ENCODE results near the gene GLYAT. TPM values are rescaled to one million over a fixed set of nuclear protein-coding genes. Genes with fewer than 3 reads are reported as not detected.
"Not testable (repeated sequence)": the region's sequence is repeated elsewhere in the genome, so short reads cannot be mapped to it uniquely, and the experiment has no call there.

Gene GLYAT
- total and polyA plus RNA-seq, 2 donors, result 0.18 TPM; not detected in 1

DNA sequence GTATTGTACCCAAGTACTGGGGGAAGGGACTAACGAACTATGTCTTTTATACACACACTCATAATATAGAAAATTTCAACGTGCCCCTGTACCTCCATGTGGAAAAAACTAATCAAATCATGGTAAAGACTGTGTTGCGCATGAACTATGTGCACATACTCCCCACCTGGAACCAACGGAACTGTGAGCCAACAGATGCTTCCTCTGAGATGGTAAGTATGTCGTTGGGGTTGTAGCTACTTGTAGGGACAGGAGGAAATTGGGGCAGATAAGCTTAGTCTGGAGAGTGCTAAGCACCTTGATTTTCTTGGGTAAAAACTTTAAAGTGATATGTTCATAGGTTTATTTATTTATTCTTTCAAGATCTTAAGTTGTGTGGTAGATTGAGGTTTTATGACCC, 40.1 kb downstream of the GLYAT start:
- 22% methylated on average over 5 of the region's 5 CpGs for WGBS
- no peaks in the 10 kb centered on the region for H3K4me1 ChIP-seq (ENCODE audit: control insufficient read depth in 2 of 2, insufficient read depth in 2 of 2, low read length in 2 of 2)

DNA sequence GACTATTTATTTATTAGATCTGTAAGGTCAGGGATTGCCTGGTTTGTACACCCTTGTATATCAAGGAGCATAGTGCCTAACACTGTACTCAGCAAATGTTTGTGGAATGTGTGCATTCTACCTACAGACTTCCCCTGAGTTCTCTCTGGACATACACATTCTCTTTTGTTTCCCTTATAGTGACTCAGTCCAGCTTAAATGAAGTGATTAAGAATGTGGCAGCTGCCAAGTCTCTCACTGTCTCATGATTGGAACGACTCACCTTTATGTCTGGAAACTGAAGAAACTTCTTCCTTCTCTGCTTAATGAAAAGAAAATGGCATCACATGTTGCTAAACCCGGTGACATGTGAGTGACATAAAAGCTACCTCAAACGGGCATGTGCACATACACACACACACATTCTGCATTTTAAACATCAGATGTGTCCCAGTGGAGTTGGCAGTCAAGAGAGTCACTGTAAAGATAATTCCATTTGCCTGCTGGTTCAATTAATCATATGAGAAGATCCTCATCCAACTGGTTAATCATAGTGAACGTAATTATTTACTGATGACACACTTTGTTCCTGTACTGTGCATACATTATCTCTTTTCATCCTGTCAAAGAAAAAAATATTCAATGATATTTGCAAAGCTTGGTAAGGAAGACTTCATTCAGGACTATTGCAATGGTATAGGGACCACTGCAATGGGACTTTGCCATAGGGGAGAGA, 42.8 kb downstream of the GLYAT start:
- no peak overlapping the region for H3K4me3 ChIP-seq (ENCODE audit: low read length in 2 of 2)
- no peak overlapping the region for H3K27ac ChIP-seq (ENCODE audit: low read depth in 1 of 2, low read length in 1 of 2)
- H3K9me3 ChIP-seq (ENCODE audit: control insufficient read depth in 2 of 2, insufficient read depth in 1 of 2, low read length in 1 of 2), result no peaks in the 10 kb centered on the region
- no peaks in the 10 kb centered on the region for H3K4me1 ChIP-seq (ENCODE audit: control insufficient read depth in 2 of 2, insufficient read depth in 2 of 2, low read length in 2 of 2)
- H3K27me3 ChIP-seq (ENCODE audit: control insufficient read depth in 2 of 2, insufficient read depth in 1 of 2, low read length in 1 of 2), result no peaks in the 10 kb centered on the region
- 89% methylated on average over 4 of the region's 4 CpGs for WGBS
- H3K36me3 ChIP-seq (ENCODE audit: control insufficient read depth in 2 of 2, insufficient read depth in 2 of 2, low read length in 1 of 2), result no peaks in the 10 kb centered on the region
- DNase-seq (ENCODE audit: low read depth in 6 of 9, low spot score in 9 of 9), result no peak

More for the DNA sequence above, 40.1 kb downstream of the GLYAT start:
- Histone ChIP-seq H3K4me3 (ENCODE audit: low read length in 2 of 2) (no peak overlapping the region), H3K9me3 (ENCODE audit: control insufficient read depth in 2 of 2, insufficient read depth in 1 of 2, low read length in 1 of 2) (no peaks in the 10 kb centered on the region), H3K36me3 (ENCODE audit: control insufficient read depth in 2 of 2, insufficient read depth in 2 of 2, low read length in 1 of 2) (no peaks in the 10 kb centered on the region), H3K27ac (ENCODE audit: low read depth in 1 of 2, low read length in 1 of 2) (no peak overlapping the region), H3K27me3 (ENCODE audit: control insufficient read depth in 2 of 2, insufficient read depth in 1 of 2, low read length in 1 of 2) (no peaks in the 10 kb centered on the region)
- no peak for DNase-seq (ENCODE audit: low read depth in 6 of 9, low spot score in 9 of 9)

DNA sequence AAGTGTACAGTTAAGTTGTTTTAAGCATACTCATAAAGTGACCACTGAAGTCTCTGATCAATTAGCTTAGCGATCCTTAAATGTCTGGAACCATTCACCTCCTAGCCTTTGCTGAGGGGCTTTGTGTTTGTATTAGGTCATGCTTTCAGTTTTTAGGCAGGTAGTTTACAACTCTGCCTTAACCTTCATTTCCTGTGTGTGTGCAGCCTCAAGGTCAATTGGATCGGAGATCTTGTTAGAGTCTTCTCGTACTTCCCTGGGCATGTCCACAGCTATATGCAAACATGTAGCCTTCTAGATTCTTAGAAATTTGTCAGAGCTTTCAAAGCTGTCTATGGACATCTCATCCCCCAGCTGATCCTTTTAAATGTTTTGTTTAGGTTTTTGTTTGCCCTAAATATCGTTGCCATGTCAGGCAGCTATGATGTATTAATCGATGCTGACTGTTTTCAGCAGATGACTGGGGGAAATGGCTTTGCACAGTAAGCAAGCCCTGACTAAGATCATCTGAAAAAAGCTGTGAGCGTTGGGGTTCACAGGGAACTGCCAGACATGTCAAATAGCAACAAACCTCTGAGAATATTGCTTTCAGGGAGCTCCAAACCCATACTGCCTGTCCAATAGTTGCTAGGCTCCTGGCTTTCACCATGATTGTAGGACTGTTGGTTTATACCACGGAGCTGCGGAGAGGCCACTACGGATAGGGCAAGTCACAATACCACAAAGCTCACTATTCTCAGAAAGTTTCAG, 45.6 kb downstream of the GLYAT start:
- Histone ChIP-seq H3K4me1 (ENCODE audit: control insufficient read depth in 2 of 2, insufficient read depth in 2 of 2, low read length in 2 of 2) (no peaks in the 10 kb centered on the region), H3K9me3 (ENCODE audit: control insufficient read depth in 2 of 2, insufficient read depth in 1 of 2, low read length in 1 of 2) (no peaks in the 10 kb centered on the region), H3K27ac (ENCODE audit: low read depth in 1 of 2, low read length in 1 of 2) (no peak overlapping the region), H3K36me3 (ENCODE audit: control insufficient read depth in 2 of 2, insufficient read depth in 2 of 2, low read length in 1 of 2) (no peaks in the 10 kb centered on the region), H3K27me3 (ENCODE audit: control insufficient read depth in 2 of 2, insufficient read depth in 1 of 2, low read length in 1 of 2) (no peaks in the 10 kb centered on the region), H3K4me3 (ENCODE audit: low read length in 2 of 2) (no peak overlapping the region)
- DNase-seq (ENCODE audit: low read depth in 6 of 9, low spot score in 9 of 9), result no peak
- 60% methylated on average over 9 of the region's 9 CpGs for WGBS

DNA sequence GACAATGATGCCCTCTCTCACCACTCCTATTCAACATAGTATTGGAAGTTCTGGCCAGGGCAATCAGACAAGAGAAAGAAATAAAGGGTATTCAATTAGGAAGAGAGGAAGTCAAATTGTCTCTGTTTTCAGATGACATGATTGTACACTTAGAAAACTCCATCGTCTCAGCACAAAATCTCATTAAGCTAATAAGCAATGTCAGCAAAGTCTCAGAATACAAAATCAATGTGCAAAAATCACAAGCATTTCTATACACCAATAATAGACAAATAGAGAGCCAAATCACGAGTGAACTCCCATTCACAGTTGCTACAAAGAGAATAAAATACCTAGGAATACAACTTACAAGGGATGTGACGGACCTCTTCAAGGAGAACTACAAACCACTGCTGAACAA, 49.1 kb downstream of the GLYAT start:
- 92% methylated on average over 3 of the region's 3 CpGs for WGBS
- H3K9me3 ChIP-seq (ENCODE audit: control insufficient read depth in 2 of 2, insufficient read depth in 1 of 2, low read length in 1 of 2); H3K27ac ChIP-seq (ENCODE audit: low read depth in 1 of 2, low read length in 1 of 2); H3K36me3 ChIP-seq (ENCODE audit: control insufficient read depth in 2 of 2, insufficient read depth in 2 of 2, low read length in 1 of 2); H3K4me3 ChIP-seq (ENCODE audit: low read length in 2 of 2); H3K4me1 ChIP-seq (ENCODE audit: control insufficient read depth in 2 of 2, insufficient read depth in 2 of 2, low read length in 2 of 2); DNase-seq (ENCODE audit: low read depth in 6 of 9, low spot score in 9 of 9); H3K27me3 ChIP-seq (ENCODE audit: control insufficient read depth in 2 of 2, insufficient read depth in 1 of 2, low read length in 1 of 2): not testable (repeated sequence)

DNA sequence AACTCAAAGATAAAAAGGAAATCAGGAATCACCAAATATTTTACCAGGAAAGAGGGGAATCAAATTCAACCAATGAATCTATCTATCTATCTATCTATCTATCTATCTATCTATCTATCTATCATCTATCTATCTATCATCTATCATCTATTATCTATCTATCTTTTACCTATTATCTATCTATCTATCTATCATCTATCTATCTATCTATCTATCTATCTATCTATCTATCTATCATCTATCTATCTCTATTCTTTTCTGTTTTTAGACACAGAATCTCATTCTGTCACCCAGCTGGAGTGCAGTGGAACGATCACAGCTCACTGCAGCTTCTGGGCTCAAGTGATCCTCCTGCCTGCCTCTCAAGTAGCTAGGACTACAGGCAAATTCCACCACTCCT, 54.2 kb downstream of the GLYAT start:
- not testable (repeated sequence) for H3K36me3 ChIP-seq (ENCODE audit: control insufficient read depth in 2 of 2, insufficient read depth in 2 of 2, low read length in 1 of 2); DNase-seq (ENCODE audit: low read depth in 6 of 9, low spot score in 9 of 9); H3K27ac ChIP-seq (ENCODE audit: low read depth in 1 of 2, low read length in 1 of 2); H3K4me3 ChIP-seq (ENCODE audit: low read length in 2 of 2); H3K9me3 ChIP-seq (ENCODE audit: control insufficient read depth in 2 of 2, insufficient read depth in 1 of 2, low read length in 1 of 2); H3K27me3 ChIP-seq (ENCODE audit: control insufficient read depth in 2 of 2, insufficient read depth in 1 of 2, low read length in 1 of 2); H3K4me1 ChIP-seq (ENCODE audit: control insufficient read depth in 2 of 2, insufficient read depth in 2 of 2, low read length in 2 of 2)
- 94% methylated on average over 1 of the region's 1 CpG for WGBS

DNA sequence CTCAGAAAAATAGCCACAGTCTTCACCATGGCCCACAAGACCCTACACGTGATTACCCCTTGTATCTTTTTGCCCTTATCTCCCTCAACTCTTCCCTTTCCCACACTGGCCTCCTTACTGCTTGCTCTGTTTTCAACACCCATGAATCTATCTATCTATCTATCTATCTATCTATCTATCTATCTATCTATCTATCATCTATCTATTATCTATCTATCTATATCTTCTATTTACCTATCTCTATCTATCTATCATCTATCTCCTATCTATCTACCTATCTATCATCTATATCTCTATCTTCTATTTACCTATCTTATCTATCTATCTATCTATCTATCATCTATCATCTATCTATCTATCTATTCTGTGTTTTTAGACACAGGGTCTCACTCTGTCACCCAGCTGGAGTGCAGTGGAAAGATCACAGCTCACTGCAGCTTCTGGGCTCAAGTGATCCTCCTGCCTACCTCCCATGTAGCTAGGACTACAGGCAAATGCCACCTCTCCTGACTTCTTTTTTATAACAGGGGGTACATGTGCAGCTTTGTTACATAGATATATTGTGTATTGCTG, 55.1 kb downstream of the GLYAT start:
- Histone ChIP-seq H3K27ac (ENCODE audit: low read depth in 1 of 2, low read length in 1 of 2) (no peak overlapping the region), H3K36me3 (ENCODE audit: control insufficient read depth in 2 of 2, insufficient read depth in 2 of 2, low read length in 1 of 2) (no peaks in the 10 kb centered on the region)

DNA sequence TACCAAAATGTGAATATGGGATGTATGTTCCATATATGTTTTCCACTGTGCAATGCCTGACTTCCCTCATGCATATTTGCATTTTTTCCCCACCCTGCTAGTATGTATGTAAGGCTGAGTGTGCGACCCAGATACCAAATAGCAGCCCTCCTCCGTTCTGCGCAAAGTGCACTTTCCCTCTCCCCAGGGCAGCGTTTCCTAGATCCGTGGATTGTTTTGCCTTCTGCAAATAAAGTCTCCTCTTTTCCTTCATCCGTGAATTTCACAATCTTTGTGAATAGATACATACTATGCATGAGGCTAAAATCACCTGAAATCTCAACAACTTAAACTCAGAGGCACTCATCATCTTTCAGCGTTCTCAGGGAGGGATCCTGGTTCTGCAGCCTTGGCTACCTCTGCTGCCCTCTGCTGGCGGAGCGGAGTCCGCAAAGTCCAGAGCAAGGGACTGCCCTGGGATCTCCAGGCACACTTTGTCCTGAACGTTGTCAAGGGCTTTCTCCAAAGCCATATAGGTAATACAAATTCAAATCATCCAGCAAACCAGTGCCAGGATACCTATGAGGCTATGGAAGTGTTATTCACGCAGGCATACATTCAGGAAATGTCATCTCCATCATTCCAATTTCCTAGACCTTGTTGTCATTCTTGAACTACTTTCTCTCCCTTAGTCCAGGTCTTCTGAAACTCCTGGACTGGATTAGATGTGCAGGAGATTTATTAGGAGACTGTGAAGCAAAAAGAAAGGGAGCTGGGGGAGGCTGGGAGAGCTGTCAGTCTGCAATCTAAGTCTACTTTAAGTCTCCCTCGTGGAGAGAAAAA, 56.2 kb downstream of the GLYAT start:
- Histone ChIP-seq H3K27me3 (ENCODE audit: control insufficient read depth in 2 of 2, insufficient read depth in 1 of 2, low read length in 1 of 2) (peaks cover 0 to 5% of the 10 kb centered on the region in 2 donors), H3K9me3 (ENCODE audit: control insufficient read depth in 2 of 2, insufficient read depth in 1 of 2, low read length in 1 of 2) (no peaks in the 10 kb centered on the region), H3K4me3 (ENCODE audit: low read length in 2 of 2) (no peak overlapping the region), H3K4me1 (ENCODE audit: control insufficient read depth in 2 of 2, insufficient read depth in 2 of 2, low read length in 2 of 2) (no peaks in the 10 kb centered on the region), H3K36me3 (ENCODE audit: control insufficient read depth in 2 of 2, insufficient read depth in 2 of 2, low read length in 1 of 2) (no peaks in the 10 kb centered on the region), H3K27ac (ENCODE audit: low read depth in 1 of 2, low read length in 1 of 2) (no peak overlapping the region)
- DNase-seq (ENCODE audit: low read depth in 6 of 9, low spot score in 9 of 9), result peak; percentile 19 to 72 (median 39)
- 49% methylated on average over 13 of the region's 13 CpGs for WGBS

More for the DNA sequence above, 55.1 kb downstream of the GLYAT start:
- WGBS, result 89% methylated on average over 1 of the region's 1 CpG
- no peaks in the 10 kb centered on the region for H3K9me3 ChIP-seq (ENCODE audit: control insufficient read depth in 2 of 2, insufficient read depth in 1 of 2, low read length in 1 of 2)
- peaks cover 0 to 5% of the 10 kb centered on the region in 2 donors for H3K27me3 ChIP-seq (ENCODE audit: control insufficient read depth in 2 of 2, insufficient read depth in 1 of 2, low read length in 1 of 2)
- H3K4me1 ChIP-seq (ENCODE audit: control insufficient read depth in 2 of 2, insufficient read depth in 2 of 2, low read length in 2 of 2), result no peaks in the 10 kb centered on the region
- H3K4me3 ChIP-seq (ENCODE audit: low read length in 2 of 2), result no peak overlapping the region
- no peak for DNase-seq (ENCODE audit: low read depth in 6 of 9, low spot score in 9 of 9)

DNA sequence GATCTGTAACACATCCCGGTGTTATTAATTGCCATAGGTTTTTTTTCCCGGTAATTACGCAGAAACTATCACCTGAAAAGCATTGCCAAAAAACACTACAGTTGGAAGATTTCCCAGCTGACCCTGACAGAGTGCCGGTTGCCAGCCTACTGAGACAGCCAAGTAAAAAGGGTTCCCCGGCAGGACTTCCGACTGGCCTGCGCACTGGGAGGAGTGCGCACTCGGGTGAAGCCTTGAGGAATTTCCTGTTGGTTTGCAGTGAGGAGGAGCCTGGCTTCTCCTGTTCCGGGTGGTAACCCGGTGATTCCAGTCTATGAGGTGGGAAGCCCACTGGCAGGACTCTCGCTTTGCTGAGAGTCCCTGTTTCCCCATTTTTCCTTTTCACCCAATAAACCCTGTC, 57.1 kb downstream of the GLYAT start:
- H3K27ac ChIP-seq (ENCODE audit: low read depth in 1 of 2, low read length in 1 of 2), result no peak overlapping the region
- 96% methylated on average over 12 of the region's 12 CpGs for WGBS

More for the DNA sequence above, 57.1 kb downstream of the GLYAT start:
- Histone ChIP-seq H3K9me3 (ENCODE audit: control insufficient read depth in 2 of 2, insufficient read depth in 1 of 2, low read length in 1 of 2) (no peaks in the 10 kb centered on the region), H3K4me1 (ENCODE audit: control insufficient read depth in 2 of 2, insufficient read depth in 2 of 2, low read length in 2 of 2) (no peaks in the 10 kb centered on the region), H3K36me3 (ENCODE audit: control insufficient read depth in 2 of 2, insufficient read depth in 2 of 2, low read length in 1 of 2) (no peaks in the 10 kb centered on the region), H3K27me3 (ENCODE audit: control insufficient read depth in 2 of 2, insufficient read depth in 1 of 2, low read length in 1 of 2) (peaks cover 0 to 2% of the 10 kb centered on the region in 2 donors), H3K4me3 (ENCODE audit: low read length in 2 of 2) (no peak overlapping the region)
- no peak for DNase-seq (ENCODE audit: low read depth in 6 of 9, low spot score in 9 of 9)
